CD4-positive, alpha-beta T cell treated with Interleukin-15 for 4 hours (primary cell): ENCODE measurements around the gene CDC14B.
"Not testable (repeated sequence)": the region's sequence is repeated elsewhere in the genome, so short reads cannot be mapped to it uniquely, and the experiment has no call there.

Experiments
- DNase-seq: peaks from one replicate; pipeline ENCODE4 v3.0.0-alpha.2; 2020; ENCODE audit warnings: low spot score

CDC14B gene

DNA sequence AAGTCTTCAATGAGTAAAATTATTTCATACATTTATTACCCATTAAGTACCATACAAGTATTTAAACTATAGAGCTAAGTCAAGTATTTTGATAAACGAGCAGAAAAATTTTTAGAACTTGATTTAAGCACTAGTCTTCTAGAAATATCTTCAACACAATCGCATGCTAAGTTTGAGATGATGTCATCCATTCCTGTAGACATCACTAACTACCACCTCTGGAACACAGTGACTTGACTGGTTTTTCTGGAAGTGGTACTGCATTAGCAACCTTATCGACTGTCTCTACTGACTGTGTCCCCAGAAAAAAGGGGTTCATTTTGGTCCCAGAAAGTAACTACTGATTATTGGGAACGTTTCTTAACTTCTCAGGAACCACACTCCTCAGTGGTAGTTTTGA lies 69.0 kb downstream of the CDC14B start:
- no peak for DNase-seq

DNA sequence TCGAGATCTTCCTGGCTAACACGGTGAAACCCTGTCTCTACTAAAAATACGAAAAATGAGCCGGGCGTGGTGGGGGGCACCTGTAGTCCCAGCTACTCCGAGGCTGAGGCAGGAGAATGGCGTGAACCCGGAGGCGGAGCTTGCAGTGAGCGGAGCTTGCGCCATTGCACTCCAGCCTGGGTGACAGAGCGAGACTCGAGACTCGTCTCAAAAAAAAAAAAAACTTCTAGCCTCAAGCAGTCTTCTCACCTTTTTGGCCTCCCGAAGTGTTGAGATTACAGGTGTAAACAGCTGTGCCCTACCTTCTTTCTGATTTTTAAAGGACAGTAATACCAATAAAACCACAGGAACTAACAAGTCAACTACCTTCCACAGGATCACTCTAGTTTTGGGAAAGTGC lies 76.5 kb downstream of the CDC14B start:
- DNase-seq = not testable (repeated sequence)

GRCh38 chr9:96540106-96540505 lies 79.5 kb downstream of the CDC14B start:
- DNase-seq = no peak

DNA sequence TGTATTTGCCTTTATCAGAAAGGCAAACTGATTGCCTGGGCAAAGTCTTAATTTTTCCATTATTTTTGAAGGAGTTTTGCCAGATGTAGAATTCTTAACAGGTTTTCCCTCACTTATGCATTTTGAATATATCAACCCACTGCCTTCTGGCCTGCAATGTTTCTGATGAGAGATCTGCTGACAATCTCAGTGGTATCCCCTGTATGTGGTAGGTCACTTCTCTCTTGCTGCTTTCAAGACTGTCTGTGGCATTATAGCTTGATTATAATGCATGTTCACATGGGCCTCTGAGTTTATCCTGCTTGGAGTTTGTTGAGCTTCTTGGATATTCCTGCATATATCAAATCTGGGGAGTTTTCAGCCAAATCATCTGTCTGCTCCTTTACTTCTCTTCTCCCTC lies 87.5 kb downstream of the CDC14B start:
- DNase-seq = no peak

GRCh38 chr9:96524764-96525163 lies 94.9 kb downstream of the CDC14B start:
- DNase-seq = no peak

- DNase-seq = no peak
These were observed 95.6 kb downstream of the CDC14B start for GRCh38 chr9:96524045-96524444.

DNA sequence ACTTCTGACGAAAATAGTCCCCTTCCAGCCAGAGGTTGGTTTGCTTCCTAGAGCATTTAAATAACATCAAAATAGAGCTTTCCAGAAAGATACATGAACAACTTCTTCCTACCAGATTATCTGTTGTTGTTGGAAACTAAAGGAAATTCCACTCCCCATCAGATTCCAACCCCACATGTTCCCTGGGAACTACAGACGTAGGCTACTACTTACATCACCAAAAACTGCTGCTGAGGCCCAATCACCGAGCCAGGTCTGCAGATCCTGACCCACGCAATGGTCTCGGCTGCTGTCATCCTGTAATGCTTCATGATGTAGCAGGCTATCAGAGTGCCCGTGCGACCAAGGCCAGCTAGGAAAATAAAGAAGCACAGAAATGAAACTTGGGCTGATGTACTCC lies 96.3 kb downstream of the CDC14B start:
- DNase-seq = no peak

DNA sequence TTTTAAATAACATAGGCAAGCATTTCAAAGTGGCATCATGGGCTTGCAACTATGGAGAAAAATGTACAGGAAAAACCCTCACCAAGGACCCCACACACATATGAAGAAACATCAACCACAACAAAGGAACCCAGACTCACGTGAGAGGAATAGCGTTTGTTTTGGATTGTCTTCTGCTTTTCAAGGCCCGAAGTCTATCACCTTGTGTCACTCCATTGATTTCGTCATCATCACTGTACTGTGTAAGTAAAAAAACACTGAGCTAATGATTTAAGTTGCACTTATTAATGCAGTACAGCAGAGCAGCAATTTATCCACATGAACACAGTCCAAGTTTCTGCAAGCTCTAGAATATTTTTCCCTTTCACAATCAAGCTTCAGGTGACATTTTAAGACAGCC lies 97.3 kb downstream of the CDC14B start:
- DNase-seq = no peak

DNA sequence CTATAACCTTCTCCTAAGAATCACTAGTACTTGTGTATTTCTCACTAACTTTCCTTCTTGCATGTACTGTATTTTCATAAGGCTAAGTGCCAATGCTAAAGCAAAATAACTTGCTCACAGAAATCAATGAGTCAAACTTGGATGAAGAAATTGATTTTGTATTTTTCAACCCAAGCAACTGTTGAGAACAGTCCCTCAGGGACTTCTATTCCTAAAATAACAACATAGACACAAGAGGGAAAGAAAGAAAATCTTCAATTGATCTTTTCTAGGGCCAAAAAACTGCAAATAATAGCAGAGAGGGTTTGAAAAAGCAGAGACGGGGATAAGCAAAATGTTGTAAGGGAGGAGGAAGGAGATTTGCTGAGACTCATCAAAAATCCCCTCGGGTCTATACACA lies 99.9 kb downstream of the CDC14B start:
- DNase-seq = no peak

DNA sequence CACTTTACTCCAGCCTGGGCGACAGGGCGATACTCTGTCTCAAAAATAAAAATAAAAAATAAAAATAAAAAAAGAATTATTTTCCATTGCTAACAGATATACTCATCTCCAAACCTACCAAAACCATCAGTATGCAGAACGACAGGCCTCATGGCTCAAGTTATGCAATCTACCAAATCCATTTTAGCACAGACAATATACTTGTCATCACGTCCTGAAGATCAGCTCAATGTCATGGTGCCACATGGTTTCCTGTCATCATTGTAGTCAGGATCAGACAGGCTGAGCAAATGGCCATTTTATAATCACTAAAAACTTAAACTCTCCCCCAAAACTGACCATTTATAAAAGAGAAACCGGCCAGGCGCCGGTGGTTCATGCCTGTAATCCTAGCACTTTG lies 100.5 kb downstream of the CDC14B start:
- DNase-seq = no peak

DNA sequence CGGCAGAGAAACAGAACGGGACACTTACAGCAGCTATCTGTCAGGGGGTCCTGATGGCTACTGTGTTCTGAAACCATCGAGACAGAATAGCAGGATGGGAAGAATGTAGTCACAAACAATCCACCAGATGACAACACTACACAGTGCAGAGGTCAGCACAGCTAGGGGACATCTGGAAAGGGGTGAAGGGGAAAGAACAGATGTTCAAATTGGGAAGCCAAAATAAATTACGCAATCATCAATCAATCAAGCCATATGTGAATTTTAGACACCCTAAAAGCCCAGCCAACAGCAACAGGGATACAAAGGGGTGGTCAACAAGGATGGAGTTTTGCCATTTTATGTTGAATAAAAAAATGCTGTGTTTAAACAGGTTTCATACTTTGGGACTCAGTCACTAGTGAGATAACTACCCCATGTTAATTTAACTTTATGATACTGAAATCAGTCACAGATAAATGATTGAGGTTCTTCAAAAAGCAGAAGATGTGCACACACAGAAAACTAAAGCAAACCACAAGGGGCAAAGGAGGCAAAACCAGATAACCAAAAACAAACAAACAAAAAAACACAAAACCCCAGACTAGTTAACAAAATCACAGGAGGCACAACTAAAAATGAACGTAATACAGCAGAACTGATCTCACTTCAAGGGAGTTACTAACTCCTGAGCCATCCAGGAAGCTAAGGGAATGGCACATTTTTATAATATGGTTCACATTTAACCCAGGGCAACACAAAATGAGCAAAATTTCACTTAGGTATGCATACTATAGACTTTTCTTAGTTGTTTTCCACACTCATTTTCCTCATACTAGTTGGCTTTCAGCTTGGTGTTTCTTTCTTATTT lies 103.8 kb downstream of the CDC14B start:
- no peak for DNase-seq

DNA sequence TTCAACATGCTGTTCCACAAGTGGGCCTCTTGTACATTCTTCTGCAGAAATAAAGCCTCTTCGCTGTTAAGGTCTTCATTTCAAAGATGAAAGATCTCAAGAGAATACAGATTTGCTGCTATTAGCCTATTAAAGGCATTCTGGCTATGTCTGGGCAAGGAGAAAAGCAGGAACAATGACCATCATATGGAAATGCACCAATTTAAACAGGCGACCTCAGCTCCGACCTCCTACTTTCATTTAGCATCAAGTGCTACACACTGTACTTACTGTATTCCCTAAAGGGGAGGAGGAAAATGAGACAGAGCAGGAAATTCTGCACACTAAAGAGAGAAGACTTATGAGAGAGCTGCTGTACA lies 104.9 kb downstream of the CDC14B start:
- DNase-seq = no peak

DNA sequence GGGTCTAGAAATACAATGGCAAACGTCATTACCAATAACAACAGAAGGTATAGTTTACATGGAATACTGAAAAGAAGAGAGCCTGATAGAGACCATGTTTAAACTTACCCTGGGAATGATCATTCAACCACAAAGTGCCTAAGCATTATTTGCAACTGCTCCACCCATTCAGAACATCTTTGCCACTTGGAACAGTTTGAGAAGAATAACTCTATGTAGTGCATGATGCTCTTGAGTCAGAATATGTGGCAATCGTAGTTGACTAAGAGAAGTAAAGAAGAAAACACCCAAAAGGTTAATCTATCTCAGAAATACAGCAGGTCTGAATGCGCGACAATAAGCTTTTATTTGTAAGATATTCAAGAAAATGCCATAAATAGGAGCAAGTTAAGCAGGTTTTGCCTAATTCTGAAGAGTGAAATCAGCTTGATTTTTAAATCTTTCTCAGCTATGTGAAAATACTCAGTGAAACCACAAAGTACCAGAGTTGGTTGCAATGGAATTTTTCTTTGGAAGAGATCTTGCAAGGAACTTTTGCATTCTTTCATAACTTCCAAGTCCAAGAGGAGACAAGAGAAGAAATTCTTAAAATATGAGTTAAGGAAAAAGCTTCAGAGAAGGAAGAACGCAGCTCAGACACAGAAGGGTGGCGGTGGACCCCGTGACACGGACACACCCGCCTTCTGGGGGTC lies 105.4 kb downstream of the CDC14B start:
- DNase-seq = no peak

- no peak for DNase-seq
These were observed 106.0 kb downstream of the CDC14B start for GRCh38 chr9:96513622-96514021.

- DNase-seq = no peak
These were observed 107.4 kb downstream of the CDC14B start for GRCh38 chr9:96512240-96512639.

- no peak for DNase-seq
These were observed 109.4 kb downstream of the CDC14B start for GRCh38 chr9:96510258-96510657.

GRCh38 chr9:96509848-96510247 lies 109.8 kb downstream of the CDC14B start:
- DNase-seq = no peak

DNA sequence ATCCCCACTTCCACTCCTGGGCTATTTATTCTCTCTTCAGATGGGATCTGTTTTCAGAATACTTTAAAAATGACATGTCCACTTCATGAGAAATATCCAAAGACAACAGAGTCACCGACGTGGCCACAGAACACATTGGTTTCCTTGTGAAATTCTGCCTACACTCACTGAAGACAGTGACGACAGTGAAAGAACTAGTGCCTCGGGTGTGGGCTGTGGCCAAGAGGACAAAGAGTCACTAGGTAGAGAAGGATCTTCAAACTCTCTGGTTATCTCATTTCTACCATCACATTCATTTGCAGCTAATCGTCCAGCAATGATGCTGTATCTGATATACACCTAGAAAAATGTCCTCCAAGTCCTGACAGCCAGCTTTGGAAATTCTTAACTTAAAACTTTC lies 110.6 kb downstream of the CDC14B start:
- DNase-seq = no peak

GRCh38 chr9:96508227-96508940 lies 111.3 kb downstream of the CDC14B start:
- DNase-seq = no peak

GRCh38 chr9:96505316-96505991 lies 114.2 kb downstream of the CDC14B start:
- no peak for DNase-seq

- DNase-seq = no peak
These were observed 115.7 kb downstream of the CDC14B start for GRCh38 chr9:96503918-96504317.

DNA sequence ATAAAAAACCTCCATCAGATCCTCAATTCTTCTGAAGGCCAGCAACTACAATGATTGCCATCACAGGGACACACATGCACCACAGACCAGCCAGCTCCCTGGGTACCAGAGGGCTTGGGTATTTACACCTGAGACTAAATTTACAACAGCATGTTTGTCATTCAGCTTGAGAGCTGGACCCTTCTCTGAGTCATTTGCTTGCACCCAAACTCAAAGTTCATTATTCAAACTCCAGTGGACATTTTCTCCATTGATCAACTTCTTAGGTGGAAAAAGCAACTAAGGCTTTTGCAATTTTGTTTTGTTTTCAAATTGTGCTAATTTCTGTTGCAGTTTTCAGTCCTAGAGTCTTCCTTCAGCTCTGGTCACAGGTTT lies 116.3 kb downstream of the CDC14B start:
- DNase-seq = not testable (repeated sequence)
